ENCODE results near the gene ZNF112. TPM values are rescaled to one million over a fixed set of nuclear protein-coding genes. Genes with fewer than 3 reads are reported as not detected.
A peak's percentile ranks its signal among the peaks of the same experiment; 100 is the strongest.

Gene ZNF112
- total and polyA plus RNA-seq, 5 experiments from 2014 or later, result 1.0 to 1.2 TPM; not detected in 3

DNA sequence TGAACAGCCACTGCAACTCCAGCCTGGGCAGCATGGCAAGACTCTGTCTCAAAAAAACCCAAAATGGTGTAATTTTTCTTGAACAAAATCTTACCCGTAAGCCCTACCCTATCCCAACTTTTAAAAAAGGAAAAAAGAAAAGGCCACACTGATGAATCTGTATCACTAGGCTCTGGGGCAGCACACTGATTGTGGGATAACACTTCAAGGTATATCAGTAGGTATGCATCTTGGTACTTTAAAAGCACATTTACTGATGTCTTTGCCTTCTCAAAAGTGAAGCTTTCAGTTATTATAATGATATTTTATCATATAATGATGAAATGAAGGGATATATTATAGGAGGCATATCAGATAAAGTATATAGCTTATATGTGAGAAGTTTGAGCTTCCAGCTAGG lies 24.3 kb downstream of the ZNF112 start:
- Mint-ChIP-seq H3K36me3 (peaks cover 43 to 80% (median 55%) of the 10 kb centered on the region in 3 donors), H3K27me3 (peaks cover 0 to 7% (median 0%) of the 10 kb centered on the region in 5 donors), H3K9me3 (peaks cover 19 to 96% (median 75%) of the 10 kb centered on the region in 9 donors), H3K27ac (no peak overlapping the region), H3K4me1 (no peaks in the 10 kb centered on the region), H3K4me3 (no peak overlapping the region)
- DNase-seq (no peak), ATAC-seq (no peak)
- POLR2A ChIA-PET, result no interaction called here

DNA sequence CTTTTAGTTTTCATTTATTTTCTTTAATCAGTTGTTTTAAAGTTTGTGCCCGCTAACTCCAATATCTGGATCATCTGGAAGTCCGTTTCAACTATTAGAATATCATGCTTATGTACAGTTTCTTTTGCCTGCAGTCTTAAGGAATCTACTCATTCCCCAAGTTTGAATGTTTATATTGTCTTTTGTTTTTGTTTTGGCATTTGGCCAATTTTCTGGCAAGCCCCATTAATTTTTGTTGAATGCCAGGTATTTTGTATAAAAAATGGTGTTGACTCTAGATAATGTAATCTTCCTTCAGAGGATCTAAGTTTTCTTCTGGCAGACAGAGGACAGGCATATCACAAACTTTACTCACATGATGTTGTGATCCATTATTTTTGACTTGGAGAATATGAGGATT lies 40.6 kb downstream of the ZNF112 start:
- no peak overlapping the region for H3K27ac Mint-ChIP-seq
- ATAC-seq, result no peak
- POLR2A ChIA-PET, result no interaction called here
- no peak overlapping the region for H3K4me3 Mint-ChIP-seq
- H3K27me3 Mint-ChIP-seq, result peaks cover 6 to 25% (median 13%) of the 10 kb centered on the region in 5 donors
- H3K4me1 Mint-ChIP-seq, result no peaks in the 10 kb centered on the region
- H3K36me3 Mint-ChIP-seq, result peaks cover 2 to 69% (median 12%) of the 10 kb centered on the region in 3 donors
- peaks cover 36 to 90% (median 65%) of the 10 kb centered on the region in 9 donors for H3K9me3 Mint-ChIP-seq
- no peak for DNase-seq

DNA sequence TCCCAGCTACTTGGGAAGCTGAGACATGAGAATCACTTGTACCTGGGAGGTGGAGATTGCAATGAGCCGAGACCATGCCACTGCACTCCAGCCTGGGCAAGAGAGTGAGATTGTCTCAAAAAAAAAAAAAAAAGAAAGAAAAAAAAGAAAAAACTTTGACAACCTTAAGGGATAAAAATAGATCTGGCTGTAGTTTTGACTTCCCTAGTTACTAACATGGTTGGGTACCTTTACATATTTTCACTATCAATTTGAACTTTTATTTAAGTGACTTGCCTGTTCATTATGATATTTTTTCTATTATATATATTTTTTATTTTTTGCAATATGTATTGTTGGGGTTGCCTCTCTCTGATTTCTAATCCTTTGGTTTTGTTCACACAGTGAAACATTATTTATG lies 43.2 kb downstream of the ZNF112 start:
- no peak for ATAC-seq
- Mint-ChIP-seq H3K4me1 (no peaks in the 10 kb centered on the region), H3K27me3 (peaks cover 6 to 16% (median 11%) of the 10 kb centered on the region in 5 donors), H3K36me3 (peaks cover 0 to 59% (median 10%) of the 10 kb centered on the region in 3 donors), H3K4me3 (no peak overlapping the region), H3K27ac (no peak overlapping the region), H3K9me3 (peaks cover 26 to 77% (median 48%) of the 10 kb centered on the region in 9 donors)
- no peak for DNase-seq
- POLR2A ChIA-PET, result no interaction called here

DNA sequence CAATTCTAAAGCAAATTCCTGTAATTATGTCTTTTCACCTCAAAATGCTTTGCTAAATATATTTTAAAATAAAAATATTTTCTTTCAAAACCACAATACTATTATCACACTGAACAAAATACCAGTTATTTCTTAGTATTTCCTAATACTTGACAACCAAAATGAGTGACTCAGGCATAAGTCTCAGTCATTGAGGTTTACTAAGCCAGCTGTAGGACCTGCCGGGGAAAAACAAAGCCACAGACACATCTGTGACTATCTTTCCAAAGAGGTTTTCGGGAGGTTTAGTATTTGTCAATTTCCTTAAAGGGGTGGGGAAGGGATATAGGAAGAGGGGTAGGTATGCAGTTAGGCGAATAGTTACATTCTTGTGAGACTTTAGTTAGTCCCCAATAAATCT lies 48.5 kb downstream of the ZNF112 start:
- H3K9me3 Mint-ChIP-seq, result peaks cover 7 to 45% (median 26%) of the 10 kb centered on the region in 9 donors
- no peak for ATAC-seq
- no peak overlapping the region for H3K27ac Mint-ChIP-seq
- H3K4me3 Mint-ChIP-seq, result no peak overlapping the region
- POLR2A ChIA-PET, result interaction anchor here (0.7 kb wide), 1 partner anchor 40 kb away, joined by 3 read pairs; no protein-coding TSS in a partner anchor
- DNase-seq, result no peak
- H3K27me3 Mint-ChIP-seq, result peaks cover 0 to 11% (median 3%) of the 10 kb centered on the region in 5 donors
- H3K4me1 Mint-ChIP-seq, result peaks cover 9 to 26% (median 14%) of the 10 kb centered on the region in 4 donors
- peaks cover 0 to 29% (median 11%) of the 10 kb centered on the region in 3 donors for H3K36me3 Mint-ChIP-seq

DNA sequence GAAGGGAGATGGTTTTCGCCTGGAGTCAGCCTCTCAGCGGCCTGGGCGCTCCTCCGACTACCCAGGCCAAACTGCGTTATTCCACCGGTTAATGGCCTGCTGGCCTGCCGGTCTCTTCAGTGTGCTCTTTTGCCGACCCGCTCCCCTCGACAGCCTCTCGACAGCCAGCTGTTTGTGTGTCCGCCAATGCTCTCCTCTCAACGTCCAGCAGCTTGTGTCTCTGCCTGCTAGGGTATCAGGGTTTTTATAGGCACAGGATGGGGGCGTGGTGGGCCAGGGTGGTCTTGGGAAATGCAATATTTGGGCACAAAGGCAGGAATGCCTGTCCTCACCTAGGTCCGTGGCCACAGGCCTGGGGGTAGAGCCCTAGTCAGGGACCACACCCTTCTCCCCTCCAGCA lies 50.2 kb downstream of the ZNF112 start:
- peak overlapping the region in 1 of 10 donors; percentile 67 for H3K27ac Mint-ChIP-seq
- POLR2A ChIA-PET, result interaction anchor here (0.7 to 0.9 kb wide), 2 partner anchors 90 to 192 kb away, joined by 3 to 6 read pairs; no protein-coding TSS in a partner anchor
- peaks cover 9 to 26% (median 16%) of the 10 kb centered on the region in 4 donors for H3K4me1 Mint-ChIP-seq
- H3K36me3 Mint-ChIP-seq, result peaks cover 11 to 27% (median 18%) of the 10 kb centered on the region in 3 donors
- DNase-seq (no peak), ATAC-seq (no peak)
- peak overlapping the region in 1 of 10 donors; percentile 62 for H3K4me3 Mint-ChIP-seq
- H3K9me3 Mint-ChIP-seq, result peaks cover 7 to 30% (median 21%) of the 10 kb centered on the region in 9 donors
- peaks cover 0 to 9% (median 0%) of the 10 kb centered on the region in 5 donors for H3K27me3 Mint-ChIP-seq

DNA sequence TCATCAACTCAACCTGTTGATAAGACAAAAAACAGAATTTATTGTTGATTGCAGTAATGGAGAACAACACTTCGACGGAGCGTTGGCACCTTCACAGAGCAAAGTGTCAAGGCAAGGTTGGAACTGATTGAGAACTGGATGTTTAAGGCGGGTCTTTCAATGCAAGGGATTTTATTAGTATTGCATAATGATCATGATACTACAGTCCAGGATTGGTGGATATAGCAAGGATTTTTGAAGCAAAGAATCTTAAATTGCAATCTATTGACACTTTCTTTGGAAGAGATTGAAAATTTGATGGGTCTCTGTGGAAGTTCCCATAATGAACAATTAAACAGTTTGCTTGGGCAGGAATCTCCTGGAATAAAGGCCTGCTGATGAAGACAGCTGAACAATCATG lies 51.0 kb downstream of the ZNF112 start:
- peak overlapping the region; percentile 88 to 96 (median 94) for H3K4me3 Mint-ChIP-seq
- ATAC-seq, result no peak
- H3K9me3 Mint-ChIP-seq, result peaks cover 7 to 35% (median 22%) of the 10 kb centered on the region in 9 donors
- peaks cover 0 to 9% (median 0%) of the 10 kb centered on the region in 5 donors for H3K27me3 Mint-ChIP-seq
- H3K4me1 Mint-ChIP-seq, result peaks cover 12 to 26% (median 19%) of the 10 kb centered on the region in 4 donors
- peaks cover 20 to 35% (median 26%) of the 10 kb centered on the region in 3 donors for H3K36me3 Mint-ChIP-seq
- no peak for DNase-seq
- peak overlapping the region in 4 of 10 donors; percentile 9 to 91 (median 71) for H3K27ac Mint-ChIP-seq
- POLR2A ChIA-PET, result interaction anchor here (0.7 to 1.9 kb wide), 5 partner anchors 89 to 370 kb away, joined by 3 to 7 read pairs (median 6); partner anchors contain the start of genes ZNF225, ZNF227 and ZNF45

DNA sequence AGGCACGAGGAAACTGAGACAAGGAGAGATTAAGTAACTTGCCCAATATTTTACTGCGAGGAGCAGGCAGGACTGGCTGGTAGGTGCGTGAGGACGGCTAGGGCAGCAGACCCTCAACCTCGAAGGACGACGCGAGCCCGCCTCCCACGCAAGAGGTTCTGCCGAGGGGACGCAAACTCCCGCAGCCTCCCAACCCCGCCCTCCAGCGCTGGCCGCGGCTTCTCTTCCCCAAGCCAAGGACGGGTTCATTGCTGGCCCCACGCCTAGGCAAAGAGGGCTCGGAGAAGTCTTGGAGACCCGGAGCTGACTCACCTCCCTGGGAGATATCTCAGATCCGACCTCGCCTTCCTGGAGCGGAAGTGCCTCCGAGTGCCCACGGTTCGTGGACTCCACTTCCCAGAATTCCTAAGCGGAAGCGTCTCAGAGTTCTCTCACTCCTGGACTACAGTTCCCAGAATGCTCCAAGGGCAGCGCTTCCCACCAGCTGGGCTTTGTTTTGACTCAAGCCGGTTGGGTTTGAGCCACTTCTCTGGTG lies 51.8 kb downstream of the ZNF112 start, which contains the start of gene ZNF235:
Gene ZNF235 (minus strand): TSS at position 367 of the 535 bp plus-strand sequence. CDS start 1,621 bp downstream, outside the sequence.
- H3K27me3 Mint-ChIP-seq, result peaks cover 0 to 9% (median 0%) of the 10 kb centered on the region in 5 donors
- H3K36me3 Mint-ChIP-seq, result peaks cover 27 to 38% (median 33%) of the 10 kb centered on the region in 3 donors
- POLR2A ChIA-PET, result interaction anchor here (1.4 to 1.9 kb wide), 4 partner anchors 93 to 370 kb away, joined by 3 to 7 read pairs (median 6); partner anchors contain the start of genes ZNF225, ZNF227 and ZNF45
- DNase-seq, result peak; percentile 26 to 82 (median 66)
- peak within 1 kb of the TSS; percentile 56 to 91 (median 81) for H3K27ac Mint-ChIP-seq
- ATAC-seq, result peak; percentile 98
- H3K4me1 Mint-ChIP-seq, result peaks cover 12 to 30% (median 21%) of the 10 kb centered on the region in 4 donors
- H3K4me3 Mint-ChIP-seq, result peak within 1 kb of the TSS; percentile 88 to 96 (median 94)
- H3K9me3 Mint-ChIP-seq, result peaks cover 7 to 37% (median 16%) of the 10 kb centered on the region in 9 donors

DNA sequence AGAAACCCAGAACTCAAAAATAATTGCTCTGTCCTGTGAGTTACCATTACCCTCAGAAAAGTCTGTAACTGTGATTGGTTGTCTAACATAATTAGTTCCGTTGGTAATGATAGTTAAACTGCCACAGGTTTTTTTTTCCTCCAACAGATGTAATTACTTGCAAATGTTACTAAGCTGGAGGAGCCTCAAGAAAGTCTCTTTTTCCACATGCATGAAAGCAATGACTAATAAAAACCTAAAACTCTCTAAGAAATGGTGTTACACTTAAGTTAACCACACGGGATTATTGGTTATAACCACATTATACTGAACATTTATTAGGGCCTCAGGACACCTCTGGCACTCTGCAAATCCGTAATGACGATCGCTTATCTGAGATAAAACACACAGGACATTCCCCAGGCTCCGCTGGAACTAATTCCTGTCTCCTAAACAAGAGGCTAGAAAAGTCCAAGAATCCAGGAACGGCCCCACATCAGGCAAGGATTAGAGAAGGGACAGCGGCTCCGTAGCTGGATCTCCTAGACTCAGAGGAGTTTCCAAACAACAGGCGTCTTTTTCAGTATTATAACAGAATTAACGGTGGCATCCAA lies 52.4 kb downstream of the ZNF112 start:
- Mint-ChIP-seq H3K36me3 (peaks cover 34 to 42% (median 40%) of the 10 kb centered on the region in 3 donors), H3K9me3 (peaks cover 7 to 35% (median 16%) of the 10 kb centered on the region in 9 donors), H3K27me3 (peaks cover 0 to 9% (median 0%) of the 10 kb centered on the region in 5 donors), H3K4me3 (peak overlapping the region; percentile 88 to 96 (median 94)), H3K27ac (peak overlapping the region; percentile 56 to 91 (median 81)), H3K4me1 (peaks cover 12 to 32% (median 21%) of the 10 kb centered on the region in 4 donors)
- ATAC-seq, result no peak
- POLR2A ChIA-PET, result interaction anchor here (0.8 to 1.9 kb wide), 4 partner anchors 92 to 369 kb away, joined by 3 to 7 read pairs (median 4); partner anchors contain the start of genes ZNF225, ZNF227 and ZNF45
- no peak for DNase-seq

DNA sequence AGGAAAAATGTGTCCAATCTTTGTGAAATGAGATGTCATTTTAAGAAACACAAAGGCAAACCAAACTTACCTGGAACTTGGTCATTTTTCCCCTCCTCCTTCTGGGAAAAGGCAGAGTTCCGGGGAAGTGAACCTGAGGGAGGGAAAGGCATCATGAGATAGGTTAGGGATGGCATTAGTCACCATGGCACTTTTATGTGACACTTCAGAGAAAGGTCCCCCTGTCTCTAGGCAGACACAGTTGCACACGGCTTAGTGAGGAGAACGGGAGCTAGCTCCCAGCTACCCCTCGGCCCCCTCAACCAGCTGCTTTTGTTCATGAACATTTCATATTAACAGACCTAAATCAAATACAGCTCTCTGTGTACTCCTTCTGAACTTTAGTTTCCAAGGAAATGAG lies 53.2 kb downstream of the ZNF112 start:
- peaks cover 0 to 5% (median 0%) of the 10 kb centered on the region in 5 donors for H3K27me3 Mint-ChIP-seq
- H3K4me1 Mint-ChIP-seq, result peaks cover 12 to 32% (median 21%) of the 10 kb centered on the region in 4 donors
- peaks cover 41 to 47% (median 42%) of the 10 kb centered on the region in 3 donors for H3K36me3 Mint-ChIP-seq
- ATAC-seq, result no peak
- peak overlapping the region; percentile 19 to 96 (median 88) for H3K4me3 Mint-ChIP-seq
- no peak for DNase-seq
- peaks cover 3 to 35% (median 16%) of the 10 kb centered on the region in 9 donors for H3K9me3 Mint-ChIP-seq
- POLR2A ChIA-PET, result interaction anchor here (0.8 kb wide), 1 partner anchor 91 kb away, joined by 3 read pairs; the partner anchor contains the start of gene ZNF227
- H3K27ac Mint-ChIP-seq, result no peak overlapping the region

DNA sequence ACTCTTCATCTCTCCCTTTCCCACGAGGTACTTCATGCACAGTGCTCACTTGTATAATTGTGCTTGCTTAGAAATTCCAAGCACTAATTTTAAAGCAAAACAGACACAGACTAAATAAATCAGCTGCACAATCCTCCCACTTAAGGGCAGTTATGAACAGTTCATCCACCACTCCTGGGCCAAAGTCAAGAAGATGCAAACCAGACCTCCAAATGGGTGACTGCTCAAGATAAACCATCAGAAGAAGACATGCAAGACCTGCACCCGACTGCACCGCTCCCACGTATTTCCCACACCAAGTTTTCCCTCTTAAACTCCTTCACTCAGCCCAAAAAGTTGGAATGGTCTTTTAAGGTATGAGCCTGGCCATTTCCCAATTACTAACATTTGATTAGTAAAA lies 71.5 kb downstream of the ZNF112 start:
- ATAC-seq (no peak), DNase-seq (no peak)
- H3K4me1 Mint-ChIP-seq, result peaks cover 0 to 1% (median 0%) of the 10 kb centered on the region in 4 donors
- no peak overlapping the region for H3K27ac Mint-ChIP-seq
- H3K36me3 Mint-ChIP-seq, result peaks cover 43 to 84% (median 66%) of the 10 kb centered on the region in 3 donors
- H3K27me3 Mint-ChIP-seq, result no peaks in the 10 kb centered on the region
- POLR2A ChIA-PET, result no interaction called here
- H3K9me3 Mint-ChIP-seq, result peaks cover 10 to 98% (median 60%) of the 10 kb centered on the region in 9 donors
- H3K4me3 Mint-ChIP-seq, result no peak overlapping the region

DNA sequence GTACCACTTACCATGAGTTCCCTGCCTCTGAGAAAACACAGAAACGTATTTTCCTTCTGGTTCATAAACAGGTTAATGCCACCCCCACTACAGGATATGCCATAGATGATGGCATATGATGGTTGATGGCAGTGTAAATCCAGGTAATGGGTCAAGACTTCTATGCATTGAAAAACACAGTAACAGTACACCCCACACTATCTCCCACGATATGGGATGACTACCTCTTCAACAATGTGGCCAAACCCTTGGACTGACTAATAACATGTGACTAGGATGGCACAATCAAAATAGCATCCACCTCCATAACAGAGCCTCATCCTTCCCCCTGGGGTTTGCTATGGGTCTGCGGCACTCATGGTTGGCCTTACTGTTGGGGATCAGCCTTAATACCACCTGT lies 73.6 kb downstream of the ZNF112 start:
- H3K9me3 Mint-ChIP-seq, result peaks cover 10 to 98% (median 63%) of the 10 kb centered on the region in 9 donors
- no peak overlapping the region for H3K4me3 Mint-ChIP-seq
- peaks cover 0 to 1% (median 0%) of the 10 kb centered on the region in 4 donors for H3K4me1 Mint-ChIP-seq
- no peak for DNase-seq
- POLR2A ChIA-PET, result no interaction called here
- ATAC-seq, result no peak
- H3K27me3 Mint-ChIP-seq, result no peaks in the 10 kb centered on the region
- no peak overlapping the region for H3K27ac Mint-ChIP-seq
- H3K36me3 Mint-ChIP-seq, result peaks cover 25 to 83% (median 62%) of the 10 kb centered on the region in 3 donors

DNA sequence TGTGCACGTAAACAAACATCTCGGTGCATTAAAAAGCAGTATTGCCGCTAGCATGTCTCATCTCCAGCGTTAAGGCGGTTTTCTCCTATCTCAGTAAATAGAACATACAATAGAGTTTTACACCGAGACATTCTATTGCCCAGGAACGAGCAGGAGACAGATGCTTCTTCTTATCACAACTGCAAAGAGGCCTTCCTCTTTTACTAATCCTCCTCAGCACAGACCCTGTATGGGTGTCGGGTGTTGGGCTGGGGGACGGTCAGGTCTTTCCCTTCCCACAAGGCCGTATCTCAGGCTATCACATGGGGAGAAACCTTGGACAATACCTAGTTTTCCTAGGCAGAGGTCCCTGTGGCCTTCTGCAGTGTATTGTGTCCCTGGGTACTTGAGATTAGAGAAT lies 75.6 kb downstream of the ZNF112 start:
- no peak for DNase-seq
- peaks cover 20 to 81% (median 69%) of the 10 kb centered on the region in 3 donors for H3K36me3 Mint-ChIP-seq
- H3K4me1 Mint-ChIP-seq, result peaks cover 0 to 1% (median 0%) of the 10 kb centered on the region in 4 donors
- H3K27me3 Mint-ChIP-seq, result no peaks in the 10 kb centered on the region
- ATAC-seq, result no peak
- H3K4me3 Mint-ChIP-seq, result no peak overlapping the region
- POLR2A ChIA-PET, result no interaction called here
- peaks cover 10 to 98% (median 67%) of the 10 kb centered on the region in 9 donors for H3K9me3 Mint-ChIP-seq
- H3K27ac Mint-ChIP-seq, result no peak overlapping the region
